ENCODE measurements around the gene STRN3.

The STRN3 gene

DNA sequence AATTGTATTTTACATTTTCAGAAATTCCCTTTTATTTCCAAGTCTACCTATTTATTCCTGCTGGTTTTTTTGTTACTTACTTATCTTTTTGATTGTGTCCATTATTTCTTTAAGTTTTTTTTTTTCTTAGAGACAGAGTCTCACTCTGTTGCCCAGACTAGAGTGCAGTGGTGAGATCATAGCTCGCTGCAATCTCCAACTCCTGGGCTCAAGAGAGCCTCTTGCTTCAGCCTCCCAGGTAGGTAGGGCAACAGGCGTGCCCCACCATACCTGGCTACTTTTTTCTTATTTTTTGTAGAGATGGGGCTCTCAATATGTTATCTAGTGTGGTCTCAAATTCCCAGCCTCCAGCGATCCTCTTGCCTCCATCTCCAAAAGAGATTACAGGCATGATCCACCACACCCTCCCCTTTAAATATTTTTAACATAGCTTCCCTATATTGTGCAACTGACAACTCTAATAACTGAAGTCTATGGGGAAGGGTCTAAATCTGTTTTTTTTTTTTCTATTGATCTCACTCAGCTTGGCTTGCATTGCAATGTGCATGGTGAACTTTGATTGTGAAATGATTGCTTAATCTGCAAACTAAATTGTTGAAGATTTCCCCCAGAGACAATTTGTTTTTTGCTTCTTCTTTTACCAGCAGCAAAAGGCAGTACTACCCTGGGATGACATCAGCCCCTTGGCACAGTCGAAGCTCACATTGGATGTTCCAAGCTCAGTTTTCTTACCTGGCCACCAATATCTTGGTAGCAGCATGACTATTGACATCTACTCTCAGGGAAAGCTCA, 177.5 kb downstream of the STRN3 start:
- H3K4me3 ChIP-seq (ENCODE audit: low read length) = no peak overlapping the region
- H3F3A ChIP-seq (ENCODE audit: control insufficient read depth, insufficient read depth) = no peaks in the 10 kb centered on the region
- no peaks in the 10 kb centered on the region for H3K9me3 ChIP-seq (ENCODE audit: control insufficient read depth, insufficient read depth, low read length)
- H3K27ac ChIP-seq (ENCODE audit: low read depth, low read length) = no peak overlapping the region
- H4K20me1 ChIP-seq (ENCODE audit: control insufficient read depth, insufficient read depth, low read depth, low read length) = no peaks in the 10 kb centered on the region
- no peaks in the 10 kb centered on the region for H3K4me1 ChIP-seq (ENCODE audit: control insufficient read depth, low read length)
- no peaks in the 10 kb centered on the region; the same call in 1 of the 2 replicates for H3K27me3 ChIP-seq (ENCODE audit: control insufficient read depth, low read length)
- TF ChIP-seq, protein P1, sequence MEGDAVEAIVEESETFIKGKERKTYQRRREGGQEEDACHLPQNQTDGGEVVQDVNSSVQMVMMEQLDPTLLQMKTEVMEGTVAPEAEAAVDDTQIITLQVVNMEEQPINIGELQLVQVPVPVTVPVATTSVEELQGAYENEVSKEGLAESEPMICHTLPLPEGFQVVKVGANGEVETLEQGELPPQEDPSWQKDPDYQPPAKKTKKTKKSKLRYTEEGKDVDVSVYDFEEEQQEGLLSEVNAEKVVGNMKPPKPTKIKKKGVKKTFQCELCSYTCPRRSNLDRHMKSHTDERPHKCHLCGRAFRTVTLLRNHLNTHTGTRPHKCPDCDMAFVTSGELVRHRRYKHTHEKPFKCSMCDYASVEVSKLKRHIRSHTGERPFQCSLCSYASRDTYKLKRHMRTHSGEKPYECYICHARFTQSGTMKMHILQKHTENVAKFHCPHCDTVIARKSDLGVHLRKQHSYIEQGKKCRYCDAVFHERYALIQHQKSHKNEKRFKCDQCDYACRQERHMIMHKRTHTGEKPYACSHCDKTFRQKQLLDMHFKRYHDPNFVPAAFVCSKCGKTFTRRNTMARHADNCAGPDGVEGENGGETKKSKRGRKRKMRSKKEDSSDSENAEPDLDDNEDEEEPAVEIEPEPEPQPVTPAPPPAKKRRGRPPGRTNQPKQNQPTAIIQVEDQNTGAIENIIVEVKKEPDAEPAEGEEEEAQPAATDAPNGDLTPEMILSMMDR (IDR thresholded peaks at IDR 0.05; ENCODE audit: low read depth, low read length, poor library complexity, severe bottlenecking) = no peak
- no peak for TF ChIP-seq EZH2phosphoT487 (IDR thresholded peaks at IDR 0.05; ENCODE audit: borderline replicate concordance, low read length)
- H3K36me3 ChIP-seq (ENCODE audit: control insufficient read depth, low read length) = no peaks in the 10 kb centered on the region
- no peaks in the 10 kb centered on the region for H3K9me2 ChIP-seq (replicated peaks; ENCODE audit: control insufficient read depth, low read length)
- H3K4me2 ChIP-seq (ENCODE audit: low read length) = no peak overlapping the region
- no peaks in the 10 kb centered on the region for H3K79me2 ChIP-seq (ENCODE audit: control insufficient read depth, low read length)
